ENCODE results near the gene SND1.
A peak's percentile ranks its signal among the peaks of the same experiment; 100 is the strongest.

SND1 gene

GRCh38 chr7:127651556-127652332 lies at the start of gene SND1:
Gene SND1 (plus strand): TSS chr7:127652194. CDS start chr7:127652374, 180 bp downstream.
- peak; percentile 98 for ATAC-seq
- no peak for TF ChIP-seq ZNF70 (CRISPR knock-in tag; IDR thresholded peaks at IDR 0.05)
- TF ChIP-seq CSDC2 (CRISPR knock-in tag; IDR thresholded peaks at IDR 0.05): peak; percentile 46; the same call in 1 of the 2 replicates
- no peak for TF ChIP-seq SNAI2 (CRISPR knock-in tag; IDR thresholded peaks at IDR 0.05)
- peak; percentile 29; the same call in 1 of the 2 replicates for TF ChIP-seq TSHZ2 (CRISPR knock-in tag; IDR thresholded peaks at IDR 0.05)
- TF ChIP-seq RARB (CRISPR knock-in tag; IDR thresholded peaks at IDR 0.05): no peak
- TF ChIP-seq TCF4 (CRISPR knock-in tag; IDR thresholded peaks at IDR 0.05; ENCODE audit: borderline replicate concordance): no peak
- no peak for TF ChIP-seq ARNTL (CRISPR knock-in tag; IDR thresholded peaks at IDR 0.05; ENCODE audit: borderline replicate concordance, low read depth)
- no peak for TF ChIP-seq ZC3H10 (CRISPR knock-in tag; IDR thresholded peaks at IDR 0.05)
- no peak for TF ChIP-seq CREB5 (CRISPR knock-in tag; IDR thresholded peaks at IDR 0.05; ENCODE audit: low read depth)
- TF ChIP-seq POU6F1 (CRISPR knock-in tag; IDR thresholded peaks at IDR 0.05; ENCODE audit: borderline replicate concordance, low read depth): peak; percentile 61; the same call in 1 of the 2 replicates
- peak; percentile 77; the same call in 1 of the 2 replicates for TF ChIP-seq ZFP3 (CRISPR knock-in tag; IDR thresholded peaks at IDR 0.05)
- 0 out of 2 replicates have a peak, but pooled peaks have one; percentile 53 for TF ChIP-seq BACH2 (CRISPR knock-in tag; IDR thresholded peaks at IDR 0.05; ENCODE audit: borderline replicate concordance)
- 0 out of 2 replicates have a peak, but pooled peaks have one; percentile 9 for TF ChIP-seq PPARA (CRISPR knock-in tag; IDR thresholded peaks at IDR 0.05; ENCODE audit: borderline replicate concordance)
- TF ChIP-seq CSRNP3 (CRISPR knock-in tag; IDR thresholded peaks at IDR 0.05): no peak
- TF ChIP-seq ZFP30 (CRISPR knock-in tag; IDR thresholded peaks at IDR 0.05): no peak
- TF ChIP-seq TOX (CRISPR knock-in tag; IDR thresholded peaks at IDR 0.05; ENCODE audit: borderline replicate concordance): no peak
- peak; percentile 54; the same call in 1 of the 2 replicates for TF ChIP-seq ZNF8 (CRISPR knock-in tag; IDR thresholded peaks at IDR 0.05)
- no peak for TF ChIP-seq PATZ1 (CRISPR knock-in tag; IDR thresholded peaks at IDR 0.05; ENCODE audit: borderline replicate concordance)
- no peak for TF ChIP-seq ESRRG (CRISPR knock-in tag; IDR thresholded peaks at IDR 0.05)

- no peak for ATAC-seq
- TF ChIP-seq PPARA (CRISPR knock-in tag; IDR thresholded peaks at IDR 0.05; ENCODE audit: borderline replicate concordance) (no peak), ZC3H10 (CRISPR knock-in tag; IDR thresholded peaks at IDR 0.05) (no peak), ZFP3 (CRISPR knock-in tag; IDR thresholded peaks at IDR 0.05) (no peak), ISL1 (CRISPR knock-in tag; IDR thresholded peaks at IDR 0.05) (no peak), ARNTL (CRISPR knock-in tag; IDR thresholded peaks at IDR 0.05; ENCODE audit: borderline replicate concordance, low read depth) (no peak), TOX (CRISPR knock-in tag; IDR thresholded peaks at IDR 0.05; ENCODE audit: borderline replicate concordance) (no peak), CREB5 (CRISPR knock-in tag; IDR thresholded peaks at IDR 0.05; ENCODE audit: low read depth) (no peak), ZNF70 (CRISPR knock-in tag; IDR thresholded peaks at IDR 0.05) (no peak), TCF4 (CRISPR knock-in tag; IDR thresholded peaks at IDR 0.05; ENCODE audit: borderline replicate concordance) (no peak), TSHZ2 (CRISPR knock-in tag; IDR thresholded peaks at IDR 0.05) (no peak), CSDC2 (CRISPR knock-in tag; IDR thresholded peaks at IDR 0.05) (no peak), ZNF8 (CRISPR knock-in tag; IDR thresholded peaks at IDR 0.05) (no peak), ZFP30 (CRISPR knock-in tag; IDR thresholded peaks at IDR 0.05) (no peak), GLIS3 (CRISPR knock-in tag; IDR thresholded peaks at IDR 0.05) (no peak), SNAI2 (CRISPR knock-in tag; IDR thresholded peaks at IDR 0.05) (no peak), POU6F1 (CRISPR knock-in tag; IDR thresholded peaks at IDR 0.05; ENCODE audit: borderline replicate concordance, low read depth) (no peak)
Measured at GRCh38 chr7:127608446-127608845, 43.5 kb upstream of the SND1 start.
